ENCODE results near the gene CHST12. TPM values are rescaled to one million over a fixed set of nuclear protein-coding genes. Genes with fewer than 3 reads are reported as not detected.

CHST12 gene
- total and polyA plus RNA-seq, 2 of the 4 experiments (the other 2 are of a cell fraction) = 3.8 to 27.0 TPM

DNA sequence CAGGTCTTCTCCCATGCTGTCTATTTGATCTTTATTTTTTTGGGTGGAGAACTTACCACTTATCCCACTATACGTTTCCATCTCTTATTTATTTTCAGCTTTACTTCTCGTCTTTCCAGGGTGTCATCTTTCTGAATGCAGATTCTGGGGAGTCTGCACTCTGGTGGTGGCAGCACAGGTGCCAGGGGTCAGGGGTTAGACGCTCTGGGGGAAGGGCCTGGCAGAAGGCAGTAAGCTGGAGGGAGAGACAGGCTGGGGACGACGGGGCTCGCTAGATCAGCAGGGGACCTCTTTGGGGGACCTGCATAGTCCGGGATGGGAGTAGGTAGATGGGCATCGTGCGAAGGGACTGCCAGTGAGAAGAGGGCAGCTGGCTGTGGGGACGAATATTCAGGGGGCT, 22.3 kb downstream of the CHST12 start:
- no peak overlapping the region for H2AFZ ChIP-seq (replicated peaks; ENCODE audit: low read length, poor library complexity)
- H3K56ac ChIP-seq (ENCODE audit: extremely low read depth, insufficient read depth, low read length) = no peak overlapping the region
- H3K4me2 ChIP-seq (ENCODE audit: low read depth, low read length) = no peak overlapping the region
- ATAC-seq (ENCODE audit: low read depth) = no peak
- BruUV-seq (replicated peaks) = no TSS peak
- no peak overlapping the region for H4K5ac ChIP-seq (ENCODE audit: low read depth, low read length)
- 72% methylated on average over 4 of the region's 10 CpGs; no CpG with 5 or more reads in 1 of the 2 experiments for WGBS, 2 experiments (ENCODE audit: extremely low coverage in 2 of 2, insufficient read length in 1 of 2)
- H3K27ac ChIP-seq (ENCODE audit: insufficient read depth, low read length) = no peak overlapping the region
- H4K91ac ChIP-seq (ENCODE audit: insufficient read depth, low read depth, low read length) = no peak overlapping the region
- no peak overlapping the region for H3K9ac ChIP-seq (ENCODE audit: low read depth, low read length)
- no peak overlapping the region for H2AK9ac ChIP-seq (replicated peaks; ENCODE audit: low read depth, low read length, poor library complexity)
- H2BK5ac ChIP-seq (ENCODE audit: low read depth, low read length, poor library complexity, severe bottlenecking) = no peak overlapping the region
- no peak overlapping the region for H3K4ac ChIP-seq (ENCODE audit: low read depth, low read length)
- no peak overlapping the region for H2BK120ac ChIP-seq (ENCODE audit: low read depth, low read length)
- POLR2A ChIA-PET (ENCODE audit: unreplicated experiment) = no interaction called here
- peaks cover 6 to 11% of the 10 kb centered on the region in 2 experiments; a peak in 3 of 4 replicates for H3K79me1 ChIP-seq (ENCODE audit: low read depth in 1 of 2, low read length in 2 of 2)
- H2AK5ac ChIP-seq (ENCODE audit: low read depth, low read length) = no peak overlapping the region
- intact Hi-C loops (cut with micrococcal nuclease) = no loop called here
- dilution Hi-C loops (cut with HindIII; ENCODE audit: low sequenced_read_pairs, unreplicated experiment) = no loop called here
- H3K27me3 ChIP-seq (ENCODE audit: control insufficient read depth, insufficient read depth, low read length) = no peaks in the 10 kb centered on the region
- H3K18ac ChIP-seq (ENCODE audit: low read depth, low read length) = no peak overlapping the region
- H3K23ac ChIP-seq (ENCODE audit: low read depth, low read length) = no peak overlapping the region
- CTCF ChIA-PET = interaction anchor here (0.6 kb wide), 1 partner anchor 30 kb away, joined by 3 read pairs; no protein-coding TSS in a partner anchor
- no peak overlapping the region for H3K4me3 ChIP-seq (ENCODE audit: insufficient read depth, low read depth, low read length)
- H3K9me1 ChIP-seq (ENCODE audit: insufficient read depth, low read length) = no peaks in the 10 kb centered on the region
- in situ Hi-C loops (cut with MboI; ENCODE audit: low sequenced_read_pairs) = no loop called here
- H3K4me1 ChIP-seq (ENCODE audit: control insufficient read depth, insufficient read depth, low read length) = no peaks in the 10 kb centered on the region
- no peaks in the 10 kb centered on the region for H4K20me1 ChIP-seq (ENCODE audit: insufficient read depth, low read length)
- H3K36me3 ChIP-seq (ENCODE audit: control insufficient read depth, insufficient read depth, low read length) = no peaks in the 10 kb centered on the region
- peaks cover 1% of the 10 kb centered on the region for H3K9me3 ChIP-seq (ENCODE audit: control insufficient read depth, insufficient read depth, low read length)
- TF ChIP-seq, protein P1, sequence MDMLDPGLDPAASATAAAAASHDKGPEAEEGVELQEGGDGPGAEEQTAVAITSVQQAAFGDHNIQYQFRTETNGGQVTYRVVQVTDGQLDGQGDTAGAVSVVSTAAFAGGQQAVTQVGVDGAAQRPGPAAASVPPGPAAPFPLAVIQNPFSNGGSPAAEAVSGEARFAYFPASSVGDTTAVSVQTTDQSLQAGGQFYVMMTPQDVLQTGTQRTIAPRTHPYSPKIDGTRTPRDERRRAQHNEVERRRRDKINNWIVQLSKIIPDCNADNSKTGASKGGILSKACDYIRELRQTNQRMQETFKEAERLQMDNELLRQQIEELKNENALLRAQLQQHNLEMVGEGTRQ (IDR thresholded peaks at IDR 0.05; ENCODE audit: low read depth, low read length) = no peak
- TF ChIP-seq MXI1 (IDR thresholded peaks at IDR 0.05; ENCODE audit: borderline replicate concordance, low read depth, low read length) (no peak), MAZ (IDR thresholded peaks at IDR 0.05; ENCODE audit: borderline replicate concordance, low read depth, low read length) (no peak), BHLHE40 (IDR thresholded peaks at IDR 0.05; ENCODE audit: low read depth, low read length) (no peak)
- TF ChIP-seq, protein P2, sequence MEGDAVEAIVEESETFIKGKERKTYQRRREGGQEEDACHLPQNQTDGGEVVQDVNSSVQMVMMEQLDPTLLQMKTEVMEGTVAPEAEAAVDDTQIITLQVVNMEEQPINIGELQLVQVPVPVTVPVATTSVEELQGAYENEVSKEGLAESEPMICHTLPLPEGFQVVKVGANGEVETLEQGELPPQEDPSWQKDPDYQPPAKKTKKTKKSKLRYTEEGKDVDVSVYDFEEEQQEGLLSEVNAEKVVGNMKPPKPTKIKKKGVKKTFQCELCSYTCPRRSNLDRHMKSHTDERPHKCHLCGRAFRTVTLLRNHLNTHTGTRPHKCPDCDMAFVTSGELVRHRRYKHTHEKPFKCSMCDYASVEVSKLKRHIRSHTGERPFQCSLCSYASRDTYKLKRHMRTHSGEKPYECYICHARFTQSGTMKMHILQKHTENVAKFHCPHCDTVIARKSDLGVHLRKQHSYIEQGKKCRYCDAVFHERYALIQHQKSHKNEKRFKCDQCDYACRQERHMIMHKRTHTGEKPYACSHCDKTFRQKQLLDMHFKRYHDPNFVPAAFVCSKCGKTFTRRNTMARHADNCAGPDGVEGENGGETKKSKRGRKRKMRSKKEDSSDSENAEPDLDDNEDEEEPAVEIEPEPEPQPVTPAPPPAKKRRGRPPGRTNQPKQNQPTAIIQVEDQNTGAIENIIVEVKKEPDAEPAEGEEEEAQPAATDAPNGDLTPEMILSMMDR (conservative IDR thresholded peaks at IDR 0.05; ENCODE audit: low read depth, low read length) = no peak
- H3K14ac ChIP-seq (replicated peaks; ENCODE audit: low read depth, low read length) = no peak overlapping the region
- no peak overlapping the region for H2BK20ac ChIP-seq (ENCODE audit: low read depth, low read length)
- DNase-seq = no peak
- H2BK15ac ChIP-seq (ENCODE audit: low read depth, low read length) = no peak overlapping the region
- no peak overlapping the region for H4K8ac ChIP-seq (ENCODE audit: low read depth in 2 of 2, low read length in 2 of 2)

Data from IMR-90 (cell line).